ENCODE results near the gene CSNK1G1.

- TF ChIP-seq, protein P1, sequence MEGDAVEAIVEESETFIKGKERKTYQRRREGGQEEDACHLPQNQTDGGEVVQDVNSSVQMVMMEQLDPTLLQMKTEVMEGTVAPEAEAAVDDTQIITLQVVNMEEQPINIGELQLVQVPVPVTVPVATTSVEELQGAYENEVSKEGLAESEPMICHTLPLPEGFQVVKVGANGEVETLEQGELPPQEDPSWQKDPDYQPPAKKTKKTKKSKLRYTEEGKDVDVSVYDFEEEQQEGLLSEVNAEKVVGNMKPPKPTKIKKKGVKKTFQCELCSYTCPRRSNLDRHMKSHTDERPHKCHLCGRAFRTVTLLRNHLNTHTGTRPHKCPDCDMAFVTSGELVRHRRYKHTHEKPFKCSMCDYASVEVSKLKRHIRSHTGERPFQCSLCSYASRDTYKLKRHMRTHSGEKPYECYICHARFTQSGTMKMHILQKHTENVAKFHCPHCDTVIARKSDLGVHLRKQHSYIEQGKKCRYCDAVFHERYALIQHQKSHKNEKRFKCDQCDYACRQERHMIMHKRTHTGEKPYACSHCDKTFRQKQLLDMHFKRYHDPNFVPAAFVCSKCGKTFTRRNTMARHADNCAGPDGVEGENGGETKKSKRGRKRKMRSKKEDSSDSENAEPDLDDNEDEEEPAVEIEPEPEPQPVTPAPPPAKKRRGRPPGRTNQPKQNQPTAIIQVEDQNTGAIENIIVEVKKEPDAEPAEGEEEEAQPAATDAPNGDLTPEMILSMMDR (IDR thresholded peaks at IDR 0.05), result no peak
- TF ChIP-seq POLR2AphosphoS5 (IDR thresholded peaks at IDR 0.05) (no peak), EP300 (IDR thresholded peaks at IDR 0.05) (no peak)
Measured at GRCh38 chr15:64398575-64398974, 42.6 kb upstream of the CSNK1G1 start.
